Measurements from ENCODE around the gene CDHR3. TPM values are rescaled to one million over a fixed set of nuclear protein-coding genes. Genes with fewer than 3 reads are reported as not detected.
A peak's percentile ranks its signal among the peaks of the same experiment; 100 is the strongest.

The CDHR3 gene
- total and polyA plus RNA-seq, 2 donors (not counting 1 experiment from before 2014, with no cell fraction given): 5.1 to 9.4 TPM

GRCh38 chr7:106054971-106055532 is 92.0 kb downstream of the CDHR3 start:
- Histone ChIP-seq H3K79me2 (ENCODE audit: control insufficient read depth, insufficient read depth, low read length) (no peaks in the 10 kb centered on the region), H3K4me3 (replicated peaks in 1 of 4; ENCODE audit: control extremely low read depth in 1 of 4, insufficient read depth in 1 of 4, low read depth in 3 of 4, low read length in 4 of 4) (no peak overlapping the region), H3K36me3 (ENCODE audit: control insufficient read depth, insufficient read depth, low read length) (no peaks in the 10 kb centered on the region), H4K20me1 (ENCODE audit: control insufficient read depth, extremely low read depth, insufficient read depth, low read length) (no peaks in the 10 kb centered on the region), H3K27ac (ENCODE audit: insufficient read depth, low read length) (no peak overlapping the region), H3K4me1 (ENCODE audit: control insufficient read depth, extremely low read depth, insufficient read depth, low read length) (no peaks in the 10 kb centered on the region), H2AFZ (ENCODE audit: low read length) (no peak overlapping the region), H3K4me2 (ENCODE audit: extremely low read depth, insufficient read depth, low read length) (no peak overlapping the region), H3K9ac (ENCODE audit: insufficient read depth, low read length) (no peak overlapping the region), H3K9me3 (ENCODE audit: control insufficient read depth, insufficient read depth, low read depth, low read length) (no peaks in the 10 kb centered on the region), H3K27me3 (ENCODE audit: control insufficient read depth, insufficient read depth, low read length) (peaks cover 8% of the 10 kb centered on the region)
- no peak for DNase-seq (ENCODE audit: low read depth in 2 of 2)
- TF ChIP-seq EZH2 (IDR thresholded peaks at IDR 0.05; ENCODE audit: low read length, missing control alignments) (no peak), CTCF (conservative IDR thresholded peaks at IDR 0.05 in 1 of 2, IDR thresholded peaks at IDR 0.05 in 1 of 2; ENCODE audit: low read depth in 1 of 2, low read length in 2 of 2) (no peak)

GRCh38 chr7:106056513-106057203 is 93.6 kb downstream of the CDHR3 start:
- peak; percentile 55 to 77 for DNase-seq (ENCODE audit: low read depth in 2 of 2)
- Histone ChIP-seq H3K4me3 (replicated peaks in 1 of 4; ENCODE audit: control extremely low read depth in 1 of 4, insufficient read depth in 1 of 4, low read depth in 3 of 4, low read length in 4 of 4) (no peak overlapping the region), H2AFZ (ENCODE audit: low read length) (no peak overlapping the region), H3K27ac (ENCODE audit: insufficient read depth, low read length) (no peak overlapping the region), H4K20me1 (ENCODE audit: control insufficient read depth, extremely low read depth, insufficient read depth, low read length) (no peaks in the 10 kb centered on the region), H3K9ac (ENCODE audit: insufficient read depth, low read length) (no peak overlapping the region), H3K4me2 (ENCODE audit: extremely low read depth, insufficient read depth, low read length) (no peak overlapping the region), H3K27me3 (ENCODE audit: control insufficient read depth, insufficient read depth, low read length) (peaks cover 8% of the 10 kb centered on the region), H3K9me3 (ENCODE audit: control insufficient read depth, insufficient read depth, low read depth, low read length) (no peaks in the 10 kb centered on the region), H3K79me2 (ENCODE audit: control insufficient read depth, insufficient read depth, low read length) (no peaks in the 10 kb centered on the region), H3K36me3 (ENCODE audit: control insufficient read depth, insufficient read depth, low read length) (no peaks in the 10 kb centered on the region), H3K4me1 (ENCODE audit: control insufficient read depth, extremely low read depth, insufficient read depth, low read length) (no peaks in the 10 kb centered on the region)
- TF ChIP-seq CTCF (conservative IDR thresholded peaks at IDR 0.05 in 1 of 2, IDR thresholded peaks at IDR 0.05 in 1 of 2; ENCODE audit: low read depth in 1 of 2, low read length in 2 of 2) (peak; percentile 86 to 92), EZH2 (IDR thresholded peaks at IDR 0.05; ENCODE audit: low read length, missing control alignments) (no peak)

- no peak overlapping the region for H3K27ac ChIP-seq (ENCODE audit: insufficient read depth, low read length)
- no peak overlapping the region for H3K4me2 ChIP-seq (ENCODE audit: extremely low read depth, insufficient read depth, low read length)
- peaks cover 8% of the 10 kb centered on the region for H3K27me3 ChIP-seq (ENCODE audit: control insufficient read depth, insufficient read depth, low read length)
- no peak overlapping the region for H3K9ac ChIP-seq (ENCODE audit: insufficient read depth, low read length)
- H3K79me2 ChIP-seq (ENCODE audit: control insufficient read depth, insufficient read depth, low read length): no peaks in the 10 kb centered on the region
- TF ChIP-seq CTCF (conservative IDR thresholded peaks at IDR 0.05 in 1 of 2, IDR thresholded peaks at IDR 0.05 in 1 of 2; ENCODE audit: low read depth in 1 of 2, low read length in 2 of 2): no peak
- no peak for TF ChIP-seq EZH2 (IDR thresholded peaks at IDR 0.05; ENCODE audit: low read length, missing control alignments)
- H3K36me3 ChIP-seq (ENCODE audit: control insufficient read depth, insufficient read depth, low read length): no peaks in the 10 kb centered on the region
- H3K9me3 ChIP-seq (ENCODE audit: control insufficient read depth, insufficient read depth, low read depth, low read length): no peaks in the 10 kb centered on the region
- no peak for DNase-seq (ENCODE audit: low read depth in 2 of 2)
- H3K4me1 ChIP-seq (ENCODE audit: control insufficient read depth, extremely low read depth, insufficient read depth, low read length): no peaks in the 10 kb centered on the region
- no peak overlapping the region for H2AFZ ChIP-seq (ENCODE audit: low read length)
- no peak overlapping the region for H3K4me3 ChIP-seq (replicated peaks in 1 of 4; ENCODE audit: control extremely low read depth in 1 of 4, insufficient read depth in 1 of 4, low read depth in 3 of 4, low read length in 4 of 4)
- no peaks in the 10 kb centered on the region for H4K20me1 ChIP-seq (ENCODE audit: control insufficient read depth, extremely low read depth, insufficient read depth, low read length)
These were observed 94.3 kb downstream of the CDHR3 start for GRCh38 chr7:106057204-106057961.

Data from fibroblast of lung (primary cell).